ENCODE measurements around the gene ZNF883. TPM values are rescaled to one million over a fixed set of nuclear protein-coding genes. Genes with fewer than 3 reads are reported as not detected.

Gene ZNF883
- total and polyA plus RNA-seq, 2 of the 4 experiments (the other 2 are of a cell fraction): 0.51 to 0.54 TPM

DNA sequence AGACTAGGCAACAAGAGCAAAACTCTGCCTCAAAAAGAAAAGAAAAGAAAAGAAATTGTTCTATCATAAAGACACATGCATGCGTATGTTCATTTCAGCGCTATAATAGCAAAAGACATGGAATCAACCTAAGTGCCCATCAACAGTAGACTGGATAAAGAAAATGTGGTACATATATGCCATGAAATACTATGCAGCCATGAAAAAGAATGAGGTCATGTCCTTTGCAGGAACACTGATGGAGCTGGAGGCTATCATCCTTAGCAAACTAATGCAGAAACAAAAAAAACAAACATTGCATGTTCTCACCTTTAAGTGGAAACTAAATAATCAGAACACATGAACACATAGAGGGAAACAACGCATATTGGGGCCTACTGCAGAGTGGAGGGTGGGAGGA is 6.3 kb upstream of the ZNF883 start:
- H3K56ac ChIP-seq (ENCODE audit: extremely low read depth, insufficient read depth, low read length): no peak overlapping the region
- no peak overlapping the region for H4K91ac ChIP-seq (ENCODE audit: insufficient read depth, low read depth, low read length)
- no CpG with 5 or more reads among the region's 3 CpGs for WGBS, 2 experiments (ENCODE audit: extremely low coverage in 2 of 2, insufficient read length in 1 of 2)
- no peak overlapping the region for H2BK120ac ChIP-seq (ENCODE audit: low read depth, low read length)
- H4K8ac ChIP-seq (ENCODE audit: low read depth in 2 of 2, low read length in 2 of 2): no peak overlapping the region
- H3K4ac ChIP-seq (ENCODE audit: low read depth, low read length): no peak overlapping the region
- no peaks in the 10 kb centered on the region for H3K79me1 ChIP-seq (ENCODE audit: low read depth in 1 of 2, low read length in 2 of 2)
- TF ChIP-seq MAFK (IDR thresholded peaks at IDR 0.05; ENCODE audit: low read depth, low read length): no peak
- TF ChIP-seq, protein P1, sequence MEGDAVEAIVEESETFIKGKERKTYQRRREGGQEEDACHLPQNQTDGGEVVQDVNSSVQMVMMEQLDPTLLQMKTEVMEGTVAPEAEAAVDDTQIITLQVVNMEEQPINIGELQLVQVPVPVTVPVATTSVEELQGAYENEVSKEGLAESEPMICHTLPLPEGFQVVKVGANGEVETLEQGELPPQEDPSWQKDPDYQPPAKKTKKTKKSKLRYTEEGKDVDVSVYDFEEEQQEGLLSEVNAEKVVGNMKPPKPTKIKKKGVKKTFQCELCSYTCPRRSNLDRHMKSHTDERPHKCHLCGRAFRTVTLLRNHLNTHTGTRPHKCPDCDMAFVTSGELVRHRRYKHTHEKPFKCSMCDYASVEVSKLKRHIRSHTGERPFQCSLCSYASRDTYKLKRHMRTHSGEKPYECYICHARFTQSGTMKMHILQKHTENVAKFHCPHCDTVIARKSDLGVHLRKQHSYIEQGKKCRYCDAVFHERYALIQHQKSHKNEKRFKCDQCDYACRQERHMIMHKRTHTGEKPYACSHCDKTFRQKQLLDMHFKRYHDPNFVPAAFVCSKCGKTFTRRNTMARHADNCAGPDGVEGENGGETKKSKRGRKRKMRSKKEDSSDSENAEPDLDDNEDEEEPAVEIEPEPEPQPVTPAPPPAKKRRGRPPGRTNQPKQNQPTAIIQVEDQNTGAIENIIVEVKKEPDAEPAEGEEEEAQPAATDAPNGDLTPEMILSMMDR (conservative IDR thresholded peaks at IDR 0.05; ENCODE audit: low read depth, low read length): no peak
- TF ChIP-seq, protein P2, sequence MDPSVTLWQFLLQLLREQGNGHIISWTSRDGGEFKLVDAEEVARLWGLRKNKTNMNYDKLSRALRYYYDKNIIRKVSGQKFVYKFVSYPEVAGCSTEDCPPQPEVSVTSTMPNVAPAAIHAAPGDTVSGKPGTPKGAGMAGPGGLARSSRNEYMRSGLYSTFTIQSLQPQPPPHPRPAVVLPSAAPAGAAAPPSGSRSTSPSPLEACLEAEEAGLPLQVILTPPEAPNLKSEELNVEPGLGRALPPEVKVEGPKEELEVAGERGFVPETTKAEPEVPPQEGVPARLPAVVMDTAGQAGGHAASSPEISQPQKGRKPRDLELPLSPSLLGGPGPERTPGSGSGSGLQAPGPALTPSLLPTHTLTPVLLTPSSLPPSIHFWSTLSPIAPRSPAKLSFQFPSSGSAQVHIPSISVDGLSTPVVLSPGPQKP (IDR thresholded peaks at IDR 0.05; ENCODE audit: borderline replicate concordance, low read depth, low read length): no peak
- no peak for TF ChIP-seq MAZ (IDR thresholded peaks at IDR 0.05; ENCODE audit: borderline replicate concordance, low read depth, low read length)
- TF ChIP-seq SMC3 (IDR thresholded peaks at IDR 0.05; ENCODE audit: low read depth, low read length): no peak
- TF ChIP-seq RAD21 (IDR thresholded peaks at IDR 0.05; ENCODE audit: low read length): no peak
- TF ChIP-seq CEBPB (IDR thresholded peaks at IDR 0.05; ENCODE audit: low read depth, low read length): no peak
- TF ChIP-seq CHD1 (IDR thresholded peaks at IDR 0.05; ENCODE audit: low read depth, low read length): no peak
- ATAC-seq (ENCODE audit: low read depth) (no peak), DNase-seq (no peak)
- no peak overlapping the region for H2AFZ ChIP-seq (replicated peaks; ENCODE audit: low read length, poor library complexity)
- no peak overlapping the region for H2AK5ac ChIP-seq (ENCODE audit: low read depth, low read length)
- no peaks in the 10 kb centered on the region for H3K4me1 ChIP-seq (ENCODE audit: control insufficient read depth, insufficient read depth, low read length)
- H3K4me2 ChIP-seq (ENCODE audit: low read depth, low read length): no peak overlapping the region
- no peaks in the 10 kb centered on the region for H3K36me3 ChIP-seq (ENCODE audit: control insufficient read depth, insufficient read depth, low read length)
- H2AK9ac ChIP-seq (replicated peaks; ENCODE audit: low read depth, low read length, poor library complexity): no peak overlapping the region
- H4K5ac ChIP-seq (ENCODE audit: low read depth, low read length): no peak overlapping the region
- H4K20me1 ChIP-seq (ENCODE audit: insufficient read depth, low read length): no peaks in the 10 kb centered on the region
- no peak overlapping the region for H3K14ac ChIP-seq (replicated peaks; ENCODE audit: low read depth, low read length)
- no peak overlapping the region for H3K9ac ChIP-seq (ENCODE audit: low read depth, low read length)
- no peak overlapping the region for H3K18ac ChIP-seq (ENCODE audit: low read depth, low read length)
- intact Hi-C loops (cut with micrococcal nuclease): no loop called here
- no peak overlapping the region for H3K4me3 ChIP-seq (ENCODE audit: insufficient read depth, low read depth, low read length)
- dilution Hi-C loops (cut with HindIII; ENCODE audit: low sequenced_read_pairs, unreplicated experiment): no loop called here
- BruUV-seq (replicated peaks): no TSS peak
- in situ Hi-C loops (cut with MboI; ENCODE audit: low sequenced_read_pairs): no loop called here
- CTCF ChIA-PET: no interaction called here
- H3K27ac ChIP-seq (ENCODE audit: insufficient read depth, low read length): no peak overlapping the region
- peaks cover 6% of the 10 kb centered on the region for H3K9me3 ChIP-seq (ENCODE audit: control insufficient read depth, insufficient read depth, low read length)
- H3K23ac ChIP-seq (ENCODE audit: low read depth, low read length): no peak overlapping the region
- no peaks in the 10 kb centered on the region for H3K27me3 ChIP-seq (ENCODE audit: control insufficient read depth, insufficient read depth, low read length)
- no peak overlapping the region for H2BK15ac ChIP-seq (ENCODE audit: low read depth, low read length)
- H2BK20ac ChIP-seq (ENCODE audit: low read depth, low read length): no peak overlapping the region
- H2BK5ac ChIP-seq (ENCODE audit: low read depth, low read length, poor library complexity, severe bottlenecking): no peak overlapping the region
- POLR2A ChIA-PET (ENCODE audit: unreplicated experiment): no interaction called here
- no peaks in the 10 kb centered on the region for H3K9me1 ChIP-seq (ENCODE audit: insufficient read depth, low read length)

Measured in IMR-90 (cell line).